Measurements from ENCODE around the gene COX4I1.

COX4I1 gene

DNA sequence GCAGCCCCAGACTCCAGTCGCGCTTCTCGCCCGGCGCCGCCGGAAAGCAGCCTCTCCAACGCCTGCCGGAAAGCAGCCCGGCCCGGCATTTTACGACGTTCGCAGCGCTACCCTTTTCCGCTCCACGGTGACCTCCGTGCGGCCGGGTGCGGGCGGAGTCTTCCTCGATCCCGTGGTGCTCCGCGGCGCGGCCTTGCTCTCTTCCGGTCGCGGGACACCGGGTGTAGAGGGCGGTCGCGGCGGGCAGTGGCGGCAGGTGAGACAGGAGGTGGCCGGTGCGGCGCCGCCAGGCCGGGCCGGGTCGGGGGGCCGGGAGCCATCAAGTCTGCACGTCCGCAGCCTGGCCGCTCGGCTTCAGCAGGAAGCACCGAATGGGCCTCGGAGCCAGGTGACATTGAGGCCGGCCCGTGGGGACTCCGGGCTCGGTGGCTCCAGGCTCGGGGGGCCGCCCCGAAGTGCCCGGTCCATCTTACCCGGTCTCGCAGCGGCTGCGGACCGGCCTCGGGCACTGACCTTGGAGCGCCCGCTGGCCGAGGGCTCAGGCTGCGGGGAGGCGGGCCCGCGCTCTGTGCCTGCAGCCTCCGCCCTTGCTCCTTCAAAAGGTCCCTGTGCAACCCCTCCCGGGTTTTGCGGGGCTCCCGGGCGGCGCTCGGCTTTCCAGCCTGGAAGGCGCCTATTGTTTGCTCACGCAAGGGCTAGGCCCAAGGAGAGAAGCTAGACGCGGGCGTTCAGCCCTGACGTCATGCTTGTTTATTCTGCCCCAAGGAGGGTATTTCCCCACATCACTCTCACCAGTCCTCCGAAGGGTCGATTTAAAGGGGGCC lies at the start of gene COX4I1, which contains the start of gene EMC8:
COX4I1 (plus strand) TSS at position 199 of the 824 bp plus-strand sequence. CDS start 1,511 bp downstream, outside the sequence.
EMC8 (minus strand) TSS at position 48 of the 824 bp plus-strand sequence. CDS start 249 bp downstream, outside the sequence.
- DNase-seq = peak; percentile 88

DNA sequence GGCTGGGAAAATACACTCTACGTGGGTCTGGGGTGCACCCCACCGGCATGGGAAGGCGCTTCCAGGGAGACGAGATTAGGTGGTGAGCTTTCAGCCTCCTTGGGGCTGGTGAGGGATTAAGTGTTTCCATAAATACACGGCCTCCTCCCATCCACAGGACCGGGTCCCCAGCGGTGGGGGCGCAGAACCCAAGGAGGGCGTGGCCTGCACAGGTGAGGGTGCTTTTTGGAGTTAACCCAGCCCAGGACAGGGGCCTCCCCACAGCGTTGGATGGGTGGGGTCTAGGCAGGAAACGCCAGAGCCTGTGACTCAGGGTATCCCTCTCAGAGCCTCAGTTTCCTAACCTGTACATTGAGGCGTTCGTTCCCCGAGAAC lies 49.7 kb upstream of the COX4I1 start:
- DNase-seq = no peak

DNA sequence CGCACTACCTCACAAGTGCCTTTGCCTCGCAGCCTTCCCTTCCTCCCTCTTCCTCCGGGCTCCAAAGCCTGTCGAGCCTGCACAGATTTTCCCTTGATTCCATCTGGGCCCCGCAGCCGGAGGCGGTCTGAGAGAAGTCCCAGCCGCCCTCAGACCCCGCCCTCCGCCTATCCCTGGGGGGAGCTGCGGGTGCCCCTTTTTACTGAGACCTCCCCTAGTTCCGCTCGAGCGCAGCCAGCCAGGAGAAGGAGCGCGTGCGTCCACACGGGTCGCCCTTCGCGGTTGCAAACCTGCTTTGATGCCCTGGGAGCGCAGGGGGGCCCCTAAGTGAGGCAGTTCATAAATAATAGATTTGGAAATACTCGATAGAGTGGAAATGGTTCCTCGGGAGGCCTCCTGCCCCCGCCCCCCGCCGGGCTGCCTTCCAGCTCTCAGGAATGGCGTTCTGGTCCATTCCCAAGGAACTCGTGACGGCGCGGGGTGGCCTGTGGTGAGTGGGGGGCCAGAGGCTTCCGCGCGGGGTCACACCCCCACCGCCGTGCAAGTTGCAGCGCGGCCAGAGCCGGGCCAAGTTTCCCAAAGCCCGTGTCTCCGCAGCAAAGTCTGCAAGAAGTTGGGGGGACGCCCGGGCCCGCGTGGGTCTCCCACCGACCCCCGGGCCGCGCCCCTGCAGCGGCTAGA lies 49.2 kb upstream of the COX4I1 start:
- peak; percentile 77 for DNase-seq

DNA sequence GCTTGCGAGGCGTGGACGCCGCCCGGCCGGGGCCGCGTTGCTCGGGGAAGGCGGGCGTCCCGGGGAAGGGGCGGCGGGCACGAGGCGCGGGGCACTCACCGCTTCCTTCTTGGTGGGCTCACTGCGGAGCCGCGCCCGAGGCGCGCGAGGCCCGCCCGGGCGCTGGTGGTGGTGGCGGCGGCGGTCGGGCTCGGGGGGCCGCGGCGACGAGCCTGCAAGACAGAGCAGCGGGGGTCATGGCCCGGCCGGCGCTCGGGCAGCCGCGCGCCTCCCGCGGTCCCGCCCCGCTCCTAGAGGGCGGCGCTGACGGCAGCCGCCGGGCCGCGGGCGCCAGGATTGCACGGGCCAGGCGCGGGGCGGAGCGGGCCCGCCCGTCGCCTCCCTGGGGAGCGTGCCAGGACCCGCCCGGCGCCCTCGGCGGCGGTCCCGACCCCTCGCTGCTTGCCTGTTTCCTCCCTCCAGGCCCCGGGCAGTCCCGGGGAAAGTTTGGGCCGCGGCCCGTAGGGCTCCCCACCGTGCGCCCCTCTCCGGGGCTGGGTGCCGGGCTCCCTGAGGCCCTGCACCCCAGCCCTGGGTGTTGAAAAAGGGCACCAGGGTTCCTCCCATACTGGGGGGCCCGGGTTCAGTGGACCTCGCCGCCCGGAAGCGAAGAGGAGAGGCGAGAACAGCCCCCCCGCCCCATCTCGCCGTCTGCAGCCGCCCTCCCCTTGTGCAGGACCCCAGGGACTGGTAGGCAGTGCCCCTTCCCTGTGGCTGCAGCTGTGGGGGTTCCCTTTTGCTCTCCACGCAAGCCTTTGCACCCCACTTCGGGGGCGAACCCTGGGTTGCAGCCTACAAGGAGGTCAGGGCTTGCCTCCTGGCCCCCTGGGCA lies 48.4 kb upstream of the COX4I1 start, which contains the start of gene C16orf74:
C16orf74 (minus strand) TSS at position 270 of the 871 bp plus-strand sequence. CDS start 15,879 bp downstream, outside the sequence.
- peak; percentile 40 for DNase-seq

DNA sequence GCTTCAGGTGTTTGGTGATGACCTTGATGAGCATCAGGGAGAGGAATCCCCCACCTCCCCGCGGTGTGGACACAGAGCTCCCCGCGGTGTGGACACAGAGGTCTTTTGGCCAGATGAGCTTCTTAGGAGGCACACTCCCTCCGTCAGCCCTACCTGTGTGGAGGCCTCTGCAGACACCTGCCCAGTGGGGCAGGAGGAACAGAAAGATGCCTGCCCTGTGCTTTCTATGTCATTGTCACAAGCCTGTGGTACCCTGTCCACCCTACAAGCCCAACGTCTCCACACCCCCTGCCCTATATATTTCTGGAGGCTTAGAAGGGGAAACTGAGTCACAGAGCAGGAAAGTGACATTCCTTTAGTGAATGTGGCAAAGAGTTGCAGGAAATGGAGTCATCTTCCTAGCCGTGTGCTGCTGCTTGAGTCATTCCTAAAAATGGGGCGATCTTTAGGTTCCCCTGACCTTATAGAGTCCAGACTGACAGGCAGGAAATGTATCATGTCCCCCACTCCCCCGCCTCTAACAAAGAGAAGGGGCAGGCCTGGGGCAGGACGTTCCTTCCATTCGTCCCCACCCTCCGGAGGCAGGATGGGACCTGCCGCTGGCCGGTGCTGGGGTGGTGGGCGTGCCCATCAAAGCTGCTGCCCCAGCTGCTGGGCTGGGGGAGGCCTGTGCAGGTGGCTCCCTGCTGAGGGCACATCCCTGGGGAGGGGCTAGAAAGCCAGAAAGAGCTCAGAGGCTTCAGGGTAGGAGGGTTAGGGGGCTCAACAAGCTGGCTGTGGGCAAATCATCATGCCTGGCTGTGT lies 47.6 kb upstream of the COX4I1 start:
- peak; percentile 34 for DNase-seq

DNA sequence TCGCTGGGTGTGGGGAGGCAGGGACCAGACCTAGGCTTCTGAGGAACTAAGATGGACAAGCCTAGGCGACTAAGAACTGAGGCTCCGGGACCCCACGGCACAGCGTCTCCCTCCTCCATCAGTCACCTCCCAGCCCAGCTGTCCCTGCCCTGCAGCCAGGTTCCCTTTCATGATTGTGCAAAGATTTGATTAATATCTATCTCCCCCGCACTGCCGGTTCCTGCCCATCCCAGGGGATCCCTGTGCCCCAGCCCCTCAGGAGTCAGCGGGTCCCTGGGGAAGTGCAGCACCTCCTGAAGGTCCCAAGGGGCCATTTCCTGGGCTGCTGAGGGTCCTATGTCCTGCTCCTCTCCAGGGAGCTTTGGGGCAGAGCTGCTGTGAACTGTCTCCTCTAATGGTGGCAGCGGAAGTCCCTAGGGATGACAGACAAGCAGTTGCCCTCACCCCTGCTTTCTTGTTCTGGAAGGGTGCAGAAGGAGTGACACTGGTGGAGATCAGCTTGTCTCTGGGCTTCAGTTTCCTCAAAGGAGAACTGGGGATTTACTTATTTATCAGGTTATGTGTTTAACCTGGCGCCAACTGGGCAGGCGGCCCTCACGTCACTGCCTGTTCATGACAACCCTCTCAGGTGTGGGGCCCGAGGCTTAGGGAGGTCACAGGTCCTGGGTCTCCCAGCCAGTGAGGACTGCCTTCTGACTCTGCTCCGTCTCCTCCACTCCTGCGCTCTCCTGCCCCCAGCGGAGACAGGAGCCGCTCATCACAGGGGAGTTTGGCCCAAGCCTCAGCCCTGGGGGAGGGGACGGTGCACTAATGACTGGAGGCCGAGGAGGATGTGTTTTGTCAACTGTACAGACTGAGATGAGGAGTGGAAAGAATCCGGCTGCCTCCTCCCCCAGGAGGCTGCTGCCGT lies 46.7 kb upstream of the COX4I1 start:
- DNase-seq = peak; percentile 36

DNA sequence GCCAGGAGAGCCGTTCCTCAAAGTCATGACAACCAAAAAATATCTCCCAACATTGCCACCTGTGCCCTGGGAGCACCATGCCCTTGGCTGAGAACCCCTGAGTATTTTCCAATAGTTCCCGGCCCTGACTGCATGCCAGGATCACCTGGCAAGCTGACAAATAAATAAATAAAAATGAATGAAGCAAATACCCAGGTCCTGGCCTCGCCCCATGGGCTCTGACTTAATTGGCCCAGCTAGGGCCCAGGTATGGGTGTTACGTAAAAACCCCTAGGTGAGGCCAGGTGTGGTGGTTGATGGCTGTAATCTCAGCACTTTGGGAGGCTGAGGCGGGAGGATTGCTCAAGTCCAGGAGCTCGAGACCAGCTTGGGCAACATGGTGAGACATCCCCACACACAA lies 45.9 kb upstream of the COX4I1 start:
- no peak for DNase-seq

DNA sequence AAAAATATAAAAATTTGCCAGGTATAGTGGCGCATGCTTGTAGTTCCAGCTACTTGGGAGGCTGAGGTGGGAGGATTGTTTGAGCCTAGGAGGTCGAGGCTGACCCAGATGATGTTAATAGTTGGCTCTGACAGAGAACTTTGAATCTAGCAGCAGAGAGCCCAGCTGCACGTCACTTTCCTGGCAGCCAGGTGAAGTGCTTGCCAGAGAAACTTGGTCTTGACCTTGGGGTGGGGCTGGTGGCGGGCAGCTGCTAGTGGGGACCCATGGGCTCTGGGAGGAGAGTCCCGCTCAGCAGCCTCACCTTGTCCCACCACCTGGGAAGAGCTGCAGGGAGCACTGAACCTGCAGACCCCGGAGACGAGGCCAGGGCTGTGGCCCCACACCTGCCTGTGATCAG lies 45.5 kb upstream of the COX4I1 start:
- no peak for DNase-seq

DNA sequence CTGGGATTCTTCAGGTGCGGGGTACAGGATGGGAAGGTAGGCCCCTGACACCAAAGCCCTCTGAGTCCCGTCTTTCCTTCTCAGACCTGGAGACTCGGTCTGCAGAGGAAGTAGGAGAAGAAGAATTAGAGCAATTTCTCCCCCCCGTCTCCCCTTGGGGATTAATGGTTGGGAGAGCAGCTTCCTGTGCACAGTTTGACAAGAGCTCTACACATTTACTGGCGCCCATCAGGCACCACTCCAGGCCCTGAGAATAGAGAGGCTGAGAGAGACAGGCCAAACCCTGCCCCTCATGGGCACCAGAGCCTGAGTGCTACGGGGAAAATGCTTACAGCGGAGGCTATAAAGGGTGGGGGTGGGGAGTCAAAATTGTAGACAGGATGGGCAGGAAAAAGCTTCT lies 45.1 kb upstream of the COX4I1 start:
- DNase-seq = no peak

DNA sequence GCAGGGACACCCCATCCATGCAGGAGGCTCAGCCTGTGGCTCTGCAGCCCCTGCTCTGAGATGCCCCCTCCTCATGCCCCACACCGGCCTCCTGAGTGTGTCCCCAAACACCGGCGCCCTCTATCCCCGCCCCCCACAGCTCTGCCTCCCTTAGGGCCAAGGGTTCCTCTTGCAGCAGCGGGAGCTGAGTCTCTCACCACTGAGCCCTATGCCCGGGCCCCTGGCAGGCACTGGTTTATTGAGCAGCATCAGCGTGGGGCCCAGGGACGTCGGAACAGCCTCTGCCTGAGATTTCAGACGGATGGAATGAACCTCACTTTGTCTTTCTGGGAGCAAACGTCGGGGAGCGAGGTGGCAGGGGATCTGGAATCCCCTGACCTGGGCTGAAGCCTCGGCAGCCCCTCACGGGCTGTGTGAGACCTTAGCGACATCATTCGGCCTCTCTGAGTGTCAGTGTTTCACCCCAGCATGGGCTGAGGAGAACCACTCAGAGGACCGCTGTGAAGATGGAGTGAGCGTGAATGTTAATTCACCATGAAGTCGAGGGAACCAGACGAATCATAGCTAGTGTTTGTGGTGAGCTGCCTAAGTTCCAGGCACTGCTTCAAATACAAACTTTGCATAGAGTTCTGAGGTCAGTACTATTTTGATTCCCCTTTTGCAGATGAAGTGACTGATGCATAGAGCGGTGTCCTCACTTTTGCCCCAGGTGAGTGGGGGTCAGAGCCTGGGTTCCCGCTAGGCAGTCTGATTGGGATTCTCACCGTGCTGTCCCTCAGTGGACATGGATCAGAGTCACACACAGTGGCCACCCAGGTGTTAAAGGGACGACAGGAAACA lies 43.3 kb upstream of the COX4I1 start:
- no peak for DNase-seq

DNA sequence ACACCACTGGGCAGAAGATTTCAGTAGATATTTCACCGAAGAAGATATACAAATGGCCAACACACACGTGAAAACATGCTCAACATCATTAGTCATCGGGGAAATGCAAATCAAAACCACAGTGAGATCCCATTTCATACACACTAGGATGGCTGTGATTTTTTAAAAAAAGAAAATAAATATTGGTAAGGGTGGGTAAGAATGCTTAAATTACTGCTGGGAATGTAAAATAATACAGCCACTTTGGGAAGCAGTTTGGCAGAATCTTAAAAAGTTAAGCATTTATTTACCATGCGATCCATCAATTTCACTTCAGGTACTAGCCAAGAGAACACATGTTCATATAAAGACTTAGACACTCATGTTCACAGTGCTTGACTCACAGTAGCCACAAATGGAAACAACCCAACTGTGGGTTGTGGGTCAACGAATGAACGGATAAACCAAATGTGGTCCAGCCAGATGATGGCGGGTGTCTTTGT lies 42.1 kb upstream of the COX4I1 start:
- no peak for DNase-seq

DNA sequence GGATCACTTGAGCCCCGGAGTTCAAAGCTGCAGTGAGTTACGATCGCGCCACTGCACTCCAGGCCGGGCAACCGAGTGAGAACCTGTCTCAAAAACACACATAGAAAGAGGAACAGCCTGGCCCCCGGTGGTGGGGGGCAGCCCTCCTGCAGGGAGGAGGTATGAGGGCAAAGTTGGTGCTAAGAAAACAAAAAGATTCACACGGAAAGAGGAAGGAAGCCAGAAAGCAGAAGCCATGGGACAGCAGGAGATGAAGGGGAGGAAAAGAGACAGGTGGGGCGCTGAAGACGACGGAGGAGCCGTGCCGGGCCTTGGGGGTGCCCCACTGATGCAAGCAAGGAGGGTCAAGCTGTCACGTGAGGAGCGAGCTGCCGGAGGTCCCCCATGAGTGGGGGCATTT lies 40.4 kb upstream of the COX4I1 start:
- no peak for DNase-seq

DNA sequence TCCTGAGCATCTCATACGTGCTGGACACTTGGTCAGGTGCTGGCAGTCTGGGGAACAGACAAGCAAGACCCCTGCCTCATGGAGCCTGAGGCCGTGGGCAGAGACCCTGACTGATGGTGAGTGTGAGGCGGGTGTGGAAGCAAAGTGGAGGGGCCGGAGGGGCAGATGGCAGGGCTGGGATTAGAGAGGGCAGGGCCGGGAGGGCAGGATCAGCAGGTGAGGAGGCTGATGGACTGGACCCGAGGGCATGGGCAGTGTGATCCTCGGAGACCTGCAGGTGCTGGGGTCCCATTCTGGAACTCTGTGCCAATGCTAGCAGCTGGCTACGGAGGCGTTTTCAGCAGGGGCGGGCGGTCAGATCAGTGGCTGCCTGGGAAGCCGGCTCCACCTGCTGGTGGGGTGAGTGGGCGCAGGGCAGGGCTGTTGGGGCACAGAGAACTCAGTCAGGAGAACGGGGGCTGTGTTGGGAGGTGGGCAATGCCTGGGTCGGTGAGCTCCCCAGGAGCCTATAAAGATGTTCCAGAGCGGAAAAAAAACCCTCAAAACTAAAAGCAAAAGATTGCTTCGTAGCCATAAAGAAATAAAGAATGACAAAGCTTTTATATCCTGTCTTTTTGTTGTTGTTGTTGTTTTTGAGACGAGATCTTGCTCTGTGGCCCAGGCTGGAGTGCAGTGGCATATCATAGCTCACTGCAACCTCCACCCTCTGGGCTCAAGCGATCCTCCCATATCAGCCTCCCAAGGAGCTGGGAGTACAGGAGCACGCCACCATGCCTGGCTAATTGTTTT lies 39.7 kb upstream of the COX4I1 start:
- DNase-seq = peak; percentile 17

DNA sequence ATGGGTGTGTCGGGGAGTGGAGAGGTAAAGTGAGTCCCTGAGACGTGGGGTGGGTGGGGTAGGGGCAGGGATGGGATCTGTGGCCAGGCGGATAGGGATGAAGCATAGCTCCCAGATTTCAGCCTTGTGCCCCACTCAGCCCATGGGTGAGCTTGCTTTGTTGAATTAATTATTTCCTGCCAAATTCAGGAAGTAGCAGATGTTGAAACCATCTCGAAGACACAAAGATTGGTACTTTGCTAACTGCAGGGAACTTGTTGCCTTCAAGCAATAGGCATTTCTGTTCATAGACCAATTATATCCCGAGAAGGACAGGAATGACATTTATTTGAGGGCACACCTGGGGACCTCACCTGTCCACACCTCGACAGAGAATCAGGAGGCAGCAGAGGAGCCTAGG lies 37.6 kb upstream of the COX4I1 start:
- no peak for DNase-seq

DNA sequence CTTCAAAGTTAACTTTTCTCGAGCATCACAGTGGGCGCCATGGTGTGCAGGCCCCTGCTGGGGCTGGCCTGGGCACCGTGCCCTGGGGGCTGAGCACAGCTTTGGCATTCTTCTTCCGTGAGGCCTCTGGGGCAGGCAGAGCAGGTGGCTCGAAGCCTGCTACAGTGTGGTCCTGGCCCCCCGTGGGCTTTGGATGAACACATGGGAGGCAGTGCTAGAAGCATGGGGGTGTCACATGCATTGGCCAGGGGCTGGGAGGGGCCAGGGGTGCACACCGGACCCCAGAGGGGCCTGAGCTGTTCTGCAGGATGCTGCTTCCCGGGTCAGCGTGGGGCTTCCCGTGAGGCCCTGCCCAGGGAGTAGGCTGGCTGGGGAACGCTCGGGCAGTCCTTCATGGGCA lies 36.5 kb upstream of the COX4I1 start:
- no peak for DNase-seq

DNA sequence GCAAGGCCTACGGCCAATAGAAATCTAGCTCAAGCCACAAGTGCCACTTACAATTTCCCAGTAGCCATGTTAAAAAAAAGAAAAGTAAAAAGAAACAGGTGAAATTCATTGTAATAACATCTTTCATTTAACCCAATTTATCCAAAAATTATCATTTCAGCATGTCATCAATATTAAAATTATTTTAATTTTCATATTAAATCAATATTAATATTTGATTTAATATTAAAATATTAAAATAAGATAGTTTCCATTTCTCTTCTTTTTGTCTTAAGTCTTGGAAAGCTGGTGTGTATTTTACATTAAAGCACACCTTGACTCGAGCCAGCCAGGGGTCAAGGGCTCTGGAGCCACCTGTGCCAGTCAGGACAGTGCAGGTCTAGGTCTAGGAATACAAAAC lies 35.9 kb upstream of the COX4I1 start:
- DNase-seq = no peak

DNA sequence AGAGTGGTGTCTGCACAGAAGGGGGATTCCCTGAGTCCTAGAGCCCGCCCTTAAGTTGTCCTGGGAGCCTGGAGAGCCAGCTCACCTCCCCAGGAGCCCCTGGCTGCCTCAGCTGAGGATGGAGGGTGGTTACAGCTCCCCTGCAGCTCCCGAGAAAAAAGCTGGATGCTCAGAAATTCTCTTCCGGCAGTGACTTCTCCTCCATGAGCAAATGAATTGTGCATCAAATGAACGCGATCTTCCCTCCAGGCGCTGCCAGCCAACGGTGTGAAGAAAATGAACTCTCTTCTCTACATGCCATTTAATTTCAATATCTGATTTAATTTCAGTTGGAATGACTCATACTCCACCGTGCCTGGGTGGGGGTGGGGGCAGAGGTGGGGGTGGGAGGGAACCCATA lies 34.3 kb upstream of the COX4I1 start:
- DNase-seq = no peak

DNA sequence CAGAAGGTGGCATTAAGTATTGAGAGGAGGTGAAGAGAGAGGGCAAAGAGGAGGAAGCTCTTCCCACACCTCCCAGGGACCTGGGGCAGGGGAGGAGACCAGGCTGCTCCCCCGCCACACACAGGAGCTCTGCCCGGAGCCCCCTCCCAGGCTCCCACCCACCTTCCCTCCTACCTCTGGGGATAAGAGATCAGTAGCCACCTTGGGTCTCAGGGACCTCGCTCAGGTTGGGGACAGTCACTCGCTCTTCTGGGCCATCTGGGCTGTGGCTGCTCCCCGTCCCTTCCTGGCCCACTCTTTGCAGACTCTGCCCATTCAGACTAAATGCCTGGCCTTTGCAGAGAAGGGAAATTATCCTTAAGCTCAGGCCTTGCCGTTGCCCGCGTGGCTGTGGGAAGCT lies 33.7 kb upstream of the COX4I1 start:
- DNase-seq = no peak

DNA sequence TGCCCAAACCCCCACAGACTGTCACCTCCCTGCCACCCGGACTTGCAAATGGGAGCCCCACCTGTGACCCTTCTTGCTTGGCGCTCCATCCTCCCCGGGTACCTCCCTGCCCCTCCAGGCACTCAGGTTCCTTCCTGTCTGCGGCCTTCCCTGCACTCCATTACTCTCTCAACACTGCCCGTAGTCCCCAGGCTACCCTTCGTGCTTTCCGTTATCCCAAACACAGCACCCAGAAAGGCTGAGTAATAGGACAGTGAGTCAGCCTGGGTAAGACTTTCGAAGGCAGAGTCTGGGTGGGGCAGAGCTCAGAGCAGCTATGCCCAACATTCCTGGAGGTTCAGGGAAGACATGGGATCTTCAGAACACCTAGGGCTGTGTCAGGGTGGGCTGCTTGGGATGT lies 32.0 kb upstream of the COX4I1 start:
- DNase-seq = no peak
